ENCODE measurements around the gene ETS2. TPM values are rescaled to one million over a fixed set of nuclear protein-coding genes. Genes with fewer than 3 reads are reported as not detected.

The ETS2 gene
- total RNA-seq, 4 donors from 2014 or later, result 36.6 to 92.2 (median 56.3) TPM

DNA sequence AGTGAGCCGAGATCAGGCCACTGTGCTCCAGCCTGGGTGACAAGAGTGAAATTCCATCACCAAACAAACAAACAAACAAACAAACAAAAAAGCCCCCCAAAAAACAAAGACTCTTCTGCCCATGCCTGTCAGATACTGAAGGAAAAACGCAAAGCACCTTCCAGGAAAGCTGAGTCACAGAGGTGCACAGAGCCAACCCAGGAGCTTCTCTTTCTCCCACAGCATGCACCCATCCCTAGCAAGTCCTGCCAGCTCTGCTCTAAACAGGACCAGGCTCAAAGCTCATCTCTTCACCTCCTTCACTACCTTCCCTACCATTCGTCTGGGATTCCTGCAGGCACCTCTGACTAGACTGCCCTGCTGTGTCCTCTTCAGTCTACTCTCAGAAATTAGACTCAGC is 46.5 kb downstream of the ETS2 start:
- 95 to 97% methylated on average over 3 of the region's 3 CpGs for WGBS, 2 donors
- Histone ChIP-seq H3K36me3 (no peaks in the 10 kb centered on the region), H3K4me3 (replicated peaks in 1 of 3) (no peak overlapping the region), H3K27ac (no peak overlapping the region), H3K9me3 (no peaks in the 10 kb centered on the region), H3K27me3 (no peaks in the 10 kb centered on the region), H3K4me1 (no peaks in the 10 kb centered on the region)
- intact Hi-C loops (cut with DNase I), result no loop called here
- no peak for DNase-seq
- TF ChIP-seq, protein P1, sequence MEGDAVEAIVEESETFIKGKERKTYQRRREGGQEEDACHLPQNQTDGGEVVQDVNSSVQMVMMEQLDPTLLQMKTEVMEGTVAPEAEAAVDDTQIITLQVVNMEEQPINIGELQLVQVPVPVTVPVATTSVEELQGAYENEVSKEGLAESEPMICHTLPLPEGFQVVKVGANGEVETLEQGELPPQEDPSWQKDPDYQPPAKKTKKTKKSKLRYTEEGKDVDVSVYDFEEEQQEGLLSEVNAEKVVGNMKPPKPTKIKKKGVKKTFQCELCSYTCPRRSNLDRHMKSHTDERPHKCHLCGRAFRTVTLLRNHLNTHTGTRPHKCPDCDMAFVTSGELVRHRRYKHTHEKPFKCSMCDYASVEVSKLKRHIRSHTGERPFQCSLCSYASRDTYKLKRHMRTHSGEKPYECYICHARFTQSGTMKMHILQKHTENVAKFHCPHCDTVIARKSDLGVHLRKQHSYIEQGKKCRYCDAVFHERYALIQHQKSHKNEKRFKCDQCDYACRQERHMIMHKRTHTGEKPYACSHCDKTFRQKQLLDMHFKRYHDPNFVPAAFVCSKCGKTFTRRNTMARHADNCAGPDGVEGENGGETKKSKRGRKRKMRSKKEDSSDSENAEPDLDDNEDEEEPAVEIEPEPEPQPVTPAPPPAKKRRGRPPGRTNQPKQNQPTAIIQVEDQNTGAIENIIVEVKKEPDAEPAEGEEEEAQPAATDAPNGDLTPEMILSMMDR (IDR thresholded peaks at IDR 0.05), result no peak
- no peak for TF ChIP-seq POLR2A (IDR thresholded peaks at IDR 0.05)

DNA sequence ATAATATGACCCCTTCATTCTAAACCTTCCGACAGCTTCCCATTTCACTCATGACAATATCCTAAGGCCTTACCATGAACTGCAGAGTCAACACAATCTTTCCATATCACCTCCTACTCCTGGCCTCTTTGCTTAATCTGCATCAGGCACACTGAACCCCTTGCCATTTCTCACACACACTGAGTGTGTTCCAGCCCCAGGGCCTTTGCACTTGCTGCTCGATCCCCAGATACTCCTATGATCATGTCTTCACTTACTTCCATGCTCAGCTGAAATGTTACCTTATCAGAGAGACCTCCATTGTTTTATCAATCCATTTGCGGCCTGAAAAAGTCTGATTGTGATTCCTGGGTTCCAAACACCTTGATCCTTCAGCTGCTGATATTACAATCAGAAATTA is 47.0 kb downstream of the ETS2 start:
- Histone ChIP-seq H3K27me3 (no peaks in the 10 kb centered on the region), H3K36me3 (no peaks in the 10 kb centered on the region), H3K4me3 (replicated peaks in 1 of 3) (no peak overlapping the region), H3K27ac (no peak overlapping the region), H3K9me3 (no peaks in the 10 kb centered on the region), H3K4me1 (no peaks in the 10 kb centered on the region)
- no peak for DNase-seq
- intact Hi-C loops (cut with DNase I), result no loop called here
- 83 to 96% methylated on average over 3 of the region's 3 CpGs for WGBS, 2 donors
- TF ChIP-seq, protein P1 (IDR thresholded peaks at IDR 0.05), result no peak
- no peak for TF ChIP-seq POLR2A (IDR thresholded peaks at IDR 0.05)

DNA sequence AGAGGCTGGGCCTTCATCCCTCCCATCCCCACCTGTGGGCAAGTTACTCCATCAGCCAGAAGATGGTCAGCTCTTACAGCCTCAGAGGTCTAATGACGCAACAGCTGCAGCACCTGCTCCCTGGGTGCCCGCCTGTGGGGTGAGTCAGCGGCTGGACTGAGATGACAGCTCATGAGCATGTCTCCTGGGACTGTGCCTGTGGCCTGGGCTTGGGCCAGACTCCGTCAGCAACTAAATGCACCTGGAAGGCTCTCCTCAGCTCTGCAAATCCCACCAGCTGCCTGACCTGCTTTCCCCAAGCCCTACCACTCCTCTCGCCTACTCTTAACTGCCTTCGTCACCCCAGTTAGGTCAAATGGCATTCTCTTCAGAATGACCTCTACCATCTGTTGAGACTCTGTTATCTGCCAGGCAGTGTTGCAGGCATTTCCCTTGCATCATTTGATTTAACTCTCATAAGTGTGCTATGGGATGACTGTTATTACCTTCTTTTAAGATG is 47.7 kb downstream of the ETS2 start:
- H3K4me1 ChIP-seq, result no peaks in the 10 kb centered on the region
- H3K9me3 ChIP-seq, result no peaks in the 10 kb centered on the region
- no peaks in the 10 kb centered on the region for H3K27me3 ChIP-seq
- TF ChIP-seq, protein P1 (IDR thresholded peaks at IDR 0.05), result no peak
- TF ChIP-seq POLR2A (IDR thresholded peaks at IDR 0.05), result no peak
- no peak overlapping the region for H3K4me3 ChIP-seq (replicated peaks in 1 of 3)
- 77 to 90% methylated on average over 5 to 6 of the region's 6 CpGs for WGBS, 2 donors
- intact Hi-C loops (cut with DNase I), result no loop called here
- no peaks in the 10 kb centered on the region for H3K36me3 ChIP-seq
- no peak overlapping the region for H3K27ac ChIP-seq
- no peak for DNase-seq

DNA sequence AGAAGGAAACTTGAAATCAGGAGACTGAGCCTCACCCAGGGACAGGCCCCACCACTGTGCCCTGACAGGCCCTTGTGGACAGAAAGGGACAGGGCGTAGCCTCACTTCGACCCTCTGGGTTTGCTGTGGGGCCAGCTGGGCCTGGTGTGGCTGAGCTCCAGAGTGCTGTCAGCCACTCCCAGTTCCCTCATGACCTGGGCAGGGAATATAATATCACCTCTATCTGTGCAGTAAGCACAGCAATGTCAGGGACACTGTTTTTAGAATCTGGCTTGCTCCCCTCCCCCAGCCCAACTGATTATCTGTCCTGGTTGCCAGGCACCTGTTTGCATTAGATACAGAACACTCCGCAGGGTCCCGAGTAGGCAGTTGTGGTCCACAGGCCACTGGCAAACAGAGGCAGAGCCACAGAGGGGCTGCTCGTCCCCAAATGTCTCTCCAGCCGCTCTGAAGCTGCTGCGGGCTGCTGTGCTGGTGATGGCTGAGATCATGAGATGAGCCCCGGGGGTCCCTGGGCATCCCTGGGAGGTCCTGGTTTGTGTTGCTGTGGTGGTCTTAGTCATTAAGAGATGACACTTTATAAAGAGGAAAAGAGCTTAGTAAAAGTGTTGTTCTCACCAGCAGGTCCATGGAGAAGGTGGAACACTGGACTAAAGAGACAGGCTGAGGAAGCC is 51.6 kb downstream of the ETS2 start:
- WGBS, 2 donors, result 85 to 90% methylated on average over 6 to 8 of the region's 8 CpGs
- H3K4me3 ChIP-seq (replicated peaks in 1 of 3), result no peak overlapping the region
- H3K27me3 ChIP-seq, result no peaks in the 10 kb centered on the region
- intact Hi-C loops (cut with DNase I), result no loop called here
- H3K27ac ChIP-seq, result no peak overlapping the region
- TF ChIP-seq POLR2A (IDR thresholded peaks at IDR 0.05), result no peak
- TF ChIP-seq, protein P1 (IDR thresholded peaks at IDR 0.05), result no peak
- H3K4me1 ChIP-seq, result no peaks in the 10 kb centered on the region
- no peak for DNase-seq
- no peaks in the 10 kb centered on the region for H3K36me3 ChIP-seq
- H3K9me3 ChIP-seq, result no peaks in the 10 kb centered on the region

DNA sequence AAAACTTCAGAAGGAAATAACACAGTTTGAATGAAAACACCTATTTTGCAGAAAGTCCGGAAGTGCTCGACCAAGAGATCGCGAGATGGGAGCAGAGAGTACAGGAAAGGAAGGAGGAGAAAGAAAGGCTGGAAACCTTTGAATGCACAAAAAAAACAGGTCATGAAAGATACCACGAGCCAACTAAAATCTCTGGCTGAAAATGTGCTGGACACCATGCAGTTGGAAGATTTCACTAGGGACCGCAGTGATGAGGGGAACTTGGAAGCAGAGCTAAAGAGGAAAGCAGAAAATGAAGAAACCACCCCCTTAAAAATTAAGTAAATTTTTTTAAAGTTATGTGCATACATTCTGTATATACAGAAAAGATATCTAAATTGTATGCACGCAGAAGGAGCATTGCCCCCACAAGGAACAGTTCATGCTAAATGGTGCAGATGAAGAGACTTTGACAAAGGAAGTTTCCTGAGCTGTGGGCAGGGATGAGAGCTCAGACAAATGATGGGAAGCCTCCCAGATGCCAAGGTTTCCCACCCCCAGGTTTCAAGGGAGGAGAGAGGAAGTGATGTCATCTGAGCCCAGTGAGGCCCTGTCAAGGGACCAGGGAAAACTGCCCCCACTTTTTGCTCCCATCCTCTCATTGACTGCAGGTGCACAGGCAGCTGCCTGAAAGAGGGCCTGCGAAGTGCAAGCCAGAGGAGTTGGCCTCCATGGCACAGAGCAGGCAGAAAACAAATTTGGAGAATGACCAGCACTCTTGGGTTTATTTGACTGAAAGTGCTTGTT is 52.5 kb downstream of the ETS2 start:
- no peak overlapping the region for H3K4me3 ChIP-seq (replicated peaks in 1 of 3)
- no peak for TF ChIP-seq POLR2A (IDR thresholded peaks at IDR 0.05)
- TF ChIP-seq, protein P1 (IDR thresholded peaks at IDR 0.05), result no peak
- intact Hi-C loops (cut with DNase I), result no loop called here
- WGBS, 2 donors, result 61 to 69% methylated on average over 8 of the region's 8 CpGs
- no peak for DNase-seq
- no peaks in the 10 kb centered on the region for H3K4me1 ChIP-seq
- no peaks in the 10 kb centered on the region for H3K36me3 ChIP-seq
- no peak overlapping the region for H3K27ac ChIP-seq
- H3K9me3 ChIP-seq, result no peaks in the 10 kb centered on the region
- H3K27me3 ChIP-seq, result no peaks in the 10 kb centered on the region

All from thyroid gland (tissue), 4 donors.